SH-SY5Y (cell line): Measurements from ENCODE around the gene DOK7.

Experiments
- GATA2 ChIP-seq: IDR thresholded peaks from 2 replicates; pipeline ENCODE4 v1.6.1; 2011; ENCODE audit warnings: mild to moderate bottlenecking, low read depth, low read length
- GATA3 ChIP-seq: IDR thresholded peaks from 2 replicates; pipeline ENCODE4 v1.6.1; 2011; ENCODE audit warnings: low read depth, mild to moderate bottlenecking, low read length, moderate library complexity

DNA sequence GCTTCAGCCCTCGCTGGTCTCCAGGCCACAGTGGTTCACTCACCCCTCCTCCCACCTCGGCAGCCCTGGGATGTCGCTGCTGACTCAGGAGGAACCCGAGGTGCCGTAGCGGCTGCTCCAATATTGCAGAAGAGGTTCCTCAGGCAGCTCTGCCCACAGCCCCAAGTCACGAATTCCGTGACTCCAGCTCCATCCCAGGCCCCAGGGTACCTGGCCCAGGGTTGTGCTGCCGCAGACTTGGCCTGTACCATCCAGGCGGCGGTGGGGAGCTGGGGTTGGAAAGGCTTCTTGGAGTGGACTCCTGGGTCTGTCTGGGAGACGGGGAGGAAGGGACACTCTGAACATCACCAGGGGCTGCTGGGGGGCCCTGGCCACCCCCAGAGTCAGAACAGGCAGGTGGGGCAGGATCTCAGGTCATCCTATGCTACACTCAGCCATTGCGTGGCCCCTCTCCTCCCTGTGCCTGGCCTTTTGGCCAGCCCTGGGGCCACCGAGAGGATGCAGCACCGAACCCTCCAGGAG lies 22.1 kb upstream of the DOK7 start:
- TF ChIP-seq GATA3 (no peak), GATA2 (no peak)
